ENCODE measurements around the gene NCAPH2.

The NCAPH2 gene

DNA sequence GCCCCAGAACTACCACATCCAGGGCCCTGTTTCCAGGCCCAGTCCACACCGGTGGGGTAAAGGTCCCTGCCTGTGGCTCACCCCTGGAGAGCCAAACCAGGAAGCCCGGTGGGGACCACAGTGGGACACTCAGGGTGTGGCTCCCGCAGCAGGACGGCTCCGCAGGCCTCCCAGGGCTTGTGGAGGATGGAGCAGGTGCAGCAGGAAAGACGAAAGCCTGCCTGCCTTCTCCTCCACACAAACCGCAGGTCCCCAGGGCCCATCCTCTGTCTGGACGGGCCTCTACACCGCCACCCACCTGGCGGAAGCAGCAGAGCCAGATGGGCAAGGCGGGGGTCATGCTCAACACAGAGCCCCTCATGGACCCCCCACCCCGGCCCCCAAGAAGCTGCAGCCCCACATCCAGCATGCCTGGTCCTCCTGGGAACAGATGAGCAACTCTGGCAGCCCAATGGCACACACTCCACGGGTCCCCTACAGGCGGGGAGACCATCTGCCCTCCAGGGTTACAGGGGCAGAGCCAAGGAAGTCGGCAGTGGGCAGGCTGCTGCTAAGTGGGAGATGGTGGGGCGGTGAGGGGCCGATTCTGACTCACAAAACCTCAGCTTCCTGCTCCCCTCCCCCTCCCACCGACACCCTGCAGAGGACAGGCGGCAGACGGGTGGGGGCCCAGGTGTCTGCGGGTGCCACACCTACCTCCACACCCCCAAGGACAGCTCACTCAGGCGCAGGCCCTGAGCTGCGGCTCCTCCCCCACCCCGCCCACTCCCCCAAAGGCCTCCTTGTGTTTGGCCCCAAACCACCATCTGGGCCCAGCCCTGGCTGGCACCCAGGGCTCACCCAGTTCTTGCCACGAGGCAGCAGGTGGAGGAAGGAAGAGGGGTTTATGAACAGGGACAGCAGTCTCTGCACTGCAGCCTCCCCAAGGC, 38.4 kb upstream of the NCAPH2 start:
- Histone ChIP-seq H3K4me1 (ENCODE audit: insufficient read depth, low read length) (peaks cover 13% of the 10 kb centered on the region), H3K36me3 (ENCODE audit: insufficient read depth, low read length) (peaks cover 36% of the 10 kb centered on the region), H3K9me3 (ENCODE audit: low read length) (no peaks in the 10 kb centered on the region), H2AFZ (ENCODE audit: low read depth, low read length) (no peak overlapping the region), H3K4me3 (ENCODE audit: low read length) (no peak overlapping the region), H3K27me3 (ENCODE audit: insufficient read depth, low read length) (no peaks in the 10 kb centered on the region)

GRCh38 chr22:50470491-50470890, 37.5 kb upstream of the NCAPH2 start:
- no peaks in the 10 kb centered on the region for H3K27me3 ChIP-seq (ENCODE audit: insufficient read depth, low read length)
- peaks cover 27% of the 10 kb centered on the region for H3K36me3 ChIP-seq (ENCODE audit: insufficient read depth, low read length)
- no peak overlapping the region for H2AFZ ChIP-seq (ENCODE audit: low read depth, low read length)
- H3K4me1 ChIP-seq (ENCODE audit: insufficient read depth, low read length) = peaks cover 16% of the 10 kb centered on the region
- no peak overlapping the region for H3K4me3 ChIP-seq (ENCODE audit: low read length)
- no peaks in the 10 kb centered on the region for H3K9me3 ChIP-seq (ENCODE audit: low read length)

DNA sequence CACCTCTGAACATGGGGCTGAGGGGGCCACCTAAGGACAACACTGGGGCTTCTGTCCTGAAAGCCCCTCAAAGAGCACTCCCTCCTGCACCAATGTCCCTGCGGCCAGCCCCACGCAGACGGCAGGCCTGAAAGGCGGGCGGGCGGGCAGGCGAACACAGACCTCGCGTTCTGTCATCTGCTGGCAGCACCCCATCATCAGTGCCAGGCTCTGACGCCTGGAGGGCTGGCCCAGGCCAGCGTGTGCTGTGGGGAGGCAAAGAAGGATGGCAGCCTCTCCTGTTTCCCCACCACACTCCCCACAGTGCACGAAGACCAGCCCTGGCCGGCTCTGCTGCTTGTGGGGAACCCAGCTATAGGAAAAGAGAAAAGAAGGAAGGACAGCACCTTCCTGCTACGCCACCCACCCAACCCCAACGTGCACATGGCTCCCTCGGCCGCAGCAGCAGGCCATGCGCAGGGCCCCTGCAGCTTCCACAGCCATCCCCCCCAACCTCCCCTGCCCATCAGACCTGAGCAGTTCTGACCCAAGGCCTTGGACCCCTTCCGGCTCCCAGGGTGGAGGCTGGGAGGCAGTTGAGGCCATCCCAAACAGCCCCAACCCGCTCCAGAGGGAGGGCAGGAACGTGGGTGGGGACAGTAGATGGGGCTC, 36.7 kb upstream of the NCAPH2 start:
- Histone ChIP-seq H3K4me1 (ENCODE audit: insufficient read depth, low read length) (peaks cover 18% of the 10 kb centered on the region), H3K27me3 (ENCODE audit: insufficient read depth, low read length) (no peaks in the 10 kb centered on the region), H3K36me3 (ENCODE audit: insufficient read depth, low read length) (peaks cover 20% of the 10 kb centered on the region), H3K4me3 (ENCODE audit: low read length) (no peak overlapping the region), H3K9me3 (ENCODE audit: low read length) (no peaks in the 10 kb centered on the region), H2AFZ (ENCODE audit: low read depth, low read length) (no peak overlapping the region)

- no peak overlapping the region for H2AFZ ChIP-seq (ENCODE audit: low read depth, low read length)
- H3K4me1 ChIP-seq (ENCODE audit: insufficient read depth, low read length) = peaks cover 18% of the 10 kb centered on the region
- H3K9me3 ChIP-seq (ENCODE audit: low read length) = no peaks in the 10 kb centered on the region
- H3K36me3 ChIP-seq (ENCODE audit: insufficient read depth, low read length) = peaks cover 14% of the 10 kb centered on the region
- no peaks in the 10 kb centered on the region for H3K27me3 ChIP-seq (ENCODE audit: insufficient read depth, low read length)
- no peak overlapping the region for H3K4me3 ChIP-seq (ENCODE audit: low read length)
Observed at GRCh38 chr22:50471962-50472361, 36.1 kb upstream of the NCAPH2 start.

- Histone ChIP-seq H3K27me3 (ENCODE audit: insufficient read depth, low read length) (no peaks in the 10 kb centered on the region), H2AFZ (ENCODE audit: low read depth, low read length) (no peak overlapping the region), H3K9me3 (ENCODE audit: low read length) (no peaks in the 10 kb centered on the region), H3K4me3 (ENCODE audit: low read length) (peak overlapping the region; percentile 85), H3K4me1 (ENCODE audit: insufficient read depth, low read length) (peaks cover 18% of the 10 kb centered on the region), H3K36me3 (ENCODE audit: insufficient read depth, low read length) (peaks cover 4% of the 10 kb centered on the region)
Observed at GRCh38 chr22:50473088-50473487, 34.9 kb upstream of the NCAPH2 start.

- H2AFZ ChIP-seq (ENCODE audit: low read depth, low read length) = no peak overlapping the region
- no peaks in the 10 kb centered on the region for H3K9me3 ChIP-seq (ENCODE audit: low read length)
- H3K4me1 ChIP-seq (ENCODE audit: insufficient read depth, low read length) = peaks cover 18% of the 10 kb centered on the region
- H3K36me3 ChIP-seq (ENCODE audit: insufficient read depth, low read length) = peaks cover 4% of the 10 kb centered on the region
- H3K4me3 ChIP-seq (ENCODE audit: low read length) = peak overlapping the region; percentile 85
- H3K27me3 ChIP-seq (ENCODE audit: insufficient read depth, low read length) = peaks cover 5% of the 10 kb centered on the region
Observed at GRCh38 chr22:50473855-50474671, 34.0 kb upstream of the NCAPH2 start.

GRCh38 chr22:50474710-50475651, 33.0 kb upstream of the NCAPH2 start, which contains the start of gene SBF1:
Gene SBF1 (minus strand): TSS chr22:50475035. CDS start chr22:50474840, 195 bp downstream.
- Histone ChIP-seq H3K4me1 (ENCODE audit: insufficient read depth, low read length) (peaks cover 18% of the 10 kb centered on the region), H3K4me3 (ENCODE audit: low read length) (peak within 1 kb of the TSS; percentile 85), H3K27me3 (ENCODE audit: insufficient read depth, low read length) (peaks cover 9% of the 10 kb centered on the region), H2AFZ (ENCODE audit: low read depth, low read length) (peak within 1 kb of the TSS; percentile 83), H3K36me3 (ENCODE audit: insufficient read depth, low read length) (peaks cover 4% of the 10 kb centered on the region), H3K9me3 (ENCODE audit: low read length) (peaks cover 3% of the 10 kb centered on the region)

DNA sequence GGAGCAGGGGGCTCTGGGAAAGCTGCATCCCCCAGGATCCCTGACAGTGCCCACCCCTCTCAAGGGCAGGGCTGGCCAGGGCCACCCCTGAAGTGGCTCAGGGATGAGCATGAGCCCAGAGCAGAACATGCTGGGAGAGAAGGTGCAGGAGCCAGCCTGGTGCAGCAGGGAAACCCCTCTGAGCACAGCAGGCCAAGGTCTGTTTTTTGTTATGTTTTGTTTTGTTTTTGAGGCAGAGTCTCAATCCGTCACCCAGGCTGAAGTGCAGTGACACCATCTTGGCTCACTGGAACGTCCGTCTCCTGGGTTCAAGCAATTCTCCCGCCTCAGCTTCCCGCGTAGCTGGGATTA, 32.4 kb upstream of the NCAPH2 start:
- H2AFZ ChIP-seq (ENCODE audit: low read depth, low read length) = peak overlapping the region; percentile 83
- peaks cover 4% of the 10 kb centered on the region for H3K36me3 ChIP-seq (ENCODE audit: insufficient read depth, low read length)
- H3K4me1 ChIP-seq (ENCODE audit: insufficient read depth, low read length) = peaks cover 18% of the 10 kb centered on the region
- peaks cover 8% of the 10 kb centered on the region for H3K9me3 ChIP-seq (ENCODE audit: low read length)
- peaks cover 15% of the 10 kb centered on the region for H3K27me3 ChIP-seq (ENCODE audit: insufficient read depth, low read length)
- H3K4me3 ChIP-seq (ENCODE audit: low read length) = peak overlapping the region; percentile 85

GRCh38 chr22:50476868-50477267, 31.2 kb upstream of the NCAPH2 start:
- Histone ChIP-seq H3K4me3 (ENCODE audit: low read length) (no peak overlapping the region), H3K4me1 (ENCODE audit: insufficient read depth, low read length) (peaks cover 18% of the 10 kb centered on the region), H3K9me3 (ENCODE audit: low read length) (peaks cover 8% of the 10 kb centered on the region), H3K27me3 (ENCODE audit: insufficient read depth, low read length) (peaks cover 25% of the 10 kb centered on the region), H3K36me3 (ENCODE audit: insufficient read depth, low read length) (peaks cover 4% of the 10 kb centered on the region), H2AFZ (ENCODE audit: low read depth, low read length) (no peak overlapping the region)

- no peak overlapping the region for H2AFZ ChIP-seq (ENCODE audit: low read depth, low read length)
- H3K4me1 ChIP-seq (ENCODE audit: insufficient read depth, low read length) = peaks cover 16% of the 10 kb centered on the region
- H3K4me3 ChIP-seq (ENCODE audit: low read length) = no peak overlapping the region
- H3K27me3 ChIP-seq (ENCODE audit: insufficient read depth, low read length) = peaks cover 36% of the 10 kb centered on the region
- H3K9me3 ChIP-seq (ENCODE audit: low read length) = peaks cover 8% of the 10 kb centered on the region
- H3K36me3 ChIP-seq (ENCODE audit: insufficient read depth, low read length) = no peaks in the 10 kb centered on the region
Observed at GRCh38 chr22:50477923-50478322, 30.1 kb upstream of the NCAPH2 start.

DNA sequence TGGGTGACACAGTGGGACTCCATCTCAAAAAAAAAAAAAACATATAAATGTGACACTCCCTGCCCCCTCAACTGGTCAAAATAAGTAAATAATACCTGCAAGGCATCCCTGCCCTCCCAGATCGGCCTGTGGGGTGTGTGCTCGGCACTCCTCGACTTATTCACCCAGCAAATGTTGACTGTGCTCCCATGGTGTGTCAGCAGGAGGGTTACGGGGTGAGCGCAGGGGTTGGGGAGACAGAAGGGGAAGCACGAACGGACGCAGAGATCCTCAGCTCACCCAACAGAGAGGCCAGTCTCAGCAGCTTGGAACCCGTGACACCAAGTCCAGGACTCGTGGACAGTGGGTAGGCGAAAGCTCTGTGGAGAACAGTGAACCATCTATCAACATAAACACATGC, 28.3 kb upstream of the NCAPH2 start:
- H3K36me3 ChIP-seq (ENCODE audit: insufficient read depth, low read length) = no peaks in the 10 kb centered on the region
- H3K27me3 ChIP-seq (ENCODE audit: insufficient read depth, low read length) = peaks cover 48% of the 10 kb centered on the region
- H2AFZ ChIP-seq (ENCODE audit: low read depth, low read length) = no peak overlapping the region

DNA sequence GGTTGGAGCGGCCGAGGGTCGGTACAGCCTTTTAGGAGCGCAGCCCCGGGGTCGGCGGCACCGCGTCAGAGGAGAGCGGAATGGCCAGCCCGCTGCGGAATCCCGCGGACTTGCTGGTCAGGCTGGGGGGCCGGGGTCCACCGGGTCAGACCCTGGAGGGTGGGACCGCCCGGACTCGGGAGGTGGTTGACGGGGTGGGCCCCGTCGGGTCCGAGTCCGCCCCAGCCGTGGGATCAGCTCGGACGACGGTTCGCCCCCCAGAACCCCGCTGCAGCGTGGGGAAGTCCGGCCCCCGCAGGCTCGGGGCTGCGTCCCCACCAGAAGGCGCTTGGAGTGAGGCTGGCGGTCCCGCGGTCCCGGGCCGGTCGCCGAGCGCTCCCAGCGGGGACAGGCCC, 27.0 kb upstream of the NCAPH2 start:
- H3K27me3 ChIP-seq (ENCODE audit: insufficient read depth, low read length) = peaks cover 52% of the 10 kb centered on the region
- no peak overlapping the region for H2AFZ ChIP-seq (ENCODE audit: low read depth, low read length)
- peaks cover 8% of the 10 kb centered on the region for H3K9me3 ChIP-seq (ENCODE audit: low read length)
- no peaks in the 10 kb centered on the region for H3K4me1 ChIP-seq (ENCODE audit: insufficient read depth, low read length)
- no peaks in the 10 kb centered on the region for H3K36me3 ChIP-seq (ENCODE audit: insufficient read depth, low read length)
- no peak overlapping the region for H3K4me3 ChIP-seq (ENCODE audit: low read length)

More for the DNA sequence above, 28.3 kb upstream of the NCAPH2 start:
- Histone ChIP-seq H3K4me3 (ENCODE audit: low read length) (no peak overlapping the region), H3K9me3 (ENCODE audit: low read length) (peaks cover 8% of the 10 kb centered on the region), H3K4me1 (ENCODE audit: insufficient read depth, low read length) (peaks cover 5% of the 10 kb centered on the region)
